ENCODE data around the gene PPFIA1.

DNA sequence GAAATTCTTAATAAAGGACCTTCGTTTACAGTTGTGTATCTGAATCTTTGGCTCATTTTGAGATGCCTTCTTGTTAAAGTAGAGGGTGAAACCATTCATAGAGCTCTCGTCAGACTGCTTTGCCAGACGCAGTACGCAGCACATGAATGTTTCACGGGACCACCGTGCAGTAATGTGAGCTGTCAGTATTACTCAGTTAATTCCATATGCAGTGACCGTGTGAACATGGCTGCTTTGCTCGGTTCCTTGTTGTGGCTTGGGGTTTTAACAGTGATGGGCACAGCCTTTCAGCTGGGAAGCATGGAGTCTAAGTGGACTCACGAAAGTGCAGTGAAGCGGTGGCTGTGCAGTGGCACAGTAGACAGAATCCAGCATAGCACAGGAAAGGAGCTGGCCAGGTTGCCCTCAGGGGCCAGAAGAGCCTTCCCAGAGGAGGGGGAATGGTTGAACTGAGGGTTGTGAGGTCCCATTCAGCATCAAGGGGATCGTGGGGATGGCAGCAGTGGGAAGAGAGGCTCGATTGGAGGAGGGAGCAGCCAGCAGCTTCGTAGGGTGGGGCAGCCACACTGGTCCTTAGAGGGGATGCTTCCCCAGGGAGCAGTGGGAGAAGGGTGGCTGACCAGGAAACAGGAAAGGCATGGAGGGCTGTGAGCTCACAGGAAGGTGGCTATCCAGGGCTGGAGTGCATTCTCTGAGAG is 31.4 kb downstream of the PPFIA1 start:
- TF ChIP-seq CTCF (IDR thresholded peaks at IDR 0.05) (no peak), EP300 (IDR thresholded peaks at IDR 0.05) (no peak), POLR2A (IDR thresholded peaks at IDR 0.05) (no peak)
